A549 (cell line): ENCODE results near the gene MTHFD2. TPM values are rescaled to one million over a fixed set of nuclear protein-coding genes. Genes with fewer than 3 reads are reported as not detected.
A peak's percentile ranks its signal among the peaks of the same experiment; 100 is the strongest.

ENCODE experiments used
- ATAC-seq, 2 experiments: fragments of 200-7000 bp in 1 of 2; fragments of >200 bp in 1 of 2; cut with Nextera tagmentation in 1 of 2; cut with Tn5 transposase in 1 of 2; 3 replicates each; pipeline versions ENCODE4 v1.8.0 to v1.9.1; 2018 to 2020; ENCODE audit warnings: mild to moderate bottlenecking in 1 of 2, moderate library complexity in 1 of 2
- CTCF ChIA-PET: fragments of 300-600 bp; sonication (Branson Sonifier 250); formaldehyde crosslinking; extraction: SDS; loops from one replicate; lab custom pipeline; 2021; ENCODE audit warnings: antibody characterized with exemption, inconsistent platforms; lab: Yijun Ruan, JAX
- POLR2A ChIA-PET: fragments of 350-600 bp; formaldehyde crosslinking; extraction: SDS; loops from one replicate; lab custom pipeline; 2021; ENCODE audit warnings: antibody characterized with exemption, inconsistent platforms; lab: Yijun Ruan, JAX
- DNase-seq, 2 experiments: peaks; one replicate each; pipeline versions ENCODE4 v3.0.0 to v3.0.0-alpha.2; 2011 to 2016; ENCODE audit warnings: low read depth in 1 of 2, low spot score in 1 of 2
- FAIRE-seq: peaks from 2 replicates; lab custom pipeline; 2011; peaks lifted over from hg19 to GRCh38; lab: Jason Lieb, UNC
- H3K27ac ChIP-seq, 2 experiments: fragments of >200 bp; sonication (Bioruptor Twin); formaldehyde crosslinking; 3 replicates each; pipeline ENCODE4 v1.5.1; 2016 to 2017
- H3K4me1 ChIP-seq: fragments of >200 bp; sonication (Bioruptor Twin); formaldehyde crosslinking; 3 replicates; pipeline ENCODE4 v1.6.1; 2016
- H3K4me2 ChIP-seq: fragments of >200 bp; sonication (Bioruptor Twin); formaldehyde crosslinking; 3 replicates; pipeline ENCODE4 v1.6.1; 2016
- H3K4me3 ChIP-seq: fragments of >200 bp; sonication (Bioruptor Twin); formaldehyde crosslinking; 3 replicates; pipeline ENCODE4 v1.5.1; 2016
- H3K9me3 ChIP-seq: fragments of >200 bp; sonication (Bioruptor Twin); formaldehyde crosslinking; 3 replicates; pipeline ENCODE4 v1.6.1; 2016
- BCL3 ChIP-seq: fragments of >200 bp; sonication (Bioruptor Twin); formaldehyde crosslinking; IDR thresholded peaks from 3 replicates; pipeline ENCODE4 v1.6.1; 2016
- CBX2 ChIP-seq: fragments of 200-600 bp; sonication (generic); IDR thresholded peaks from 2 replicates; pipeline ENCODE4 v1.6.1; 2016; ENCODE audit warnings: low read depth, mild to moderate bottlenecking, borderline replicate concordance
- CHD2 ChIP-seq: fragments of 150-350 bp; IDR thresholded peaks from 2 replicates; pipeline ENCODE4 v1.6.1; 2014; ENCODE audit warnings: low read length; ENCODE audit not compliant: partially characterized antibody
- E2F6 ChIP-seq: IDR thresholded peaks from 2 replicates; pipeline ENCODE4 v1.6.1; 2012; ENCODE audit warnings: low read depth, borderline replicate concordance
- EHF ChIP-seq: fragments of 250-450 bp; sonication (Bioruptor Pico); IDR thresholded peaks from 2 replicates; pipeline ENCODE4 v1.5.0; 2020; ENCODE audit warnings: mild to moderate bottlenecking
- FOSB ChIP-seq: fragments of 250-450 bp; sonication (Bioruptor Pico); IDR thresholded peaks from 2 replicates; pipeline ENCODE4 v1.5.0; 2020; ENCODE audit warnings: mild to moderate bottlenecking, moderate library complexity
- FOSL2 ChIP-seq, 2 experiments: fragments of 450-650 bp in 1 of 2; fragments of >200 bp in 1 of 2; sonication (Bioruptor Twin) in 1 of 2; formaldehyde crosslinking; IDR thresholded peaks; 2 replicates each; pipeline versions ENCODE4 v1.5.0 to v1.6.1; 2016 to 2020; ENCODE audit warnings: mild to moderate bottlenecking in 1 of 2, moderate library complexity in 1 of 2
- HDAC2 ChIP-seq: fragments of 200-600 bp; sonication (generic); IDR thresholded peaks from 2 replicates; pipeline ENCODE4 v1.6.1; 2016
- HOXB5 ChIP-seq: fragments of 250-450 bp; sonication (Bioruptor Pico); IDR thresholded peaks from 2 replicates; pipeline ENCODE4 v1.5.0; 2020; ENCODE audit warnings: mild to moderate bottlenecking, moderate library complexity
- JUN ChIP-seq, 2 experiments: fragments of >200 bp; sonication (Bioruptor Twin); formaldehyde crosslinking; IDR thresholded peaks; 2 replicates in 1 of 2; 3 replicates in 1 of 2; pipeline ENCODE4 v1.6.1; 2016 to 2017
- MAFK ChIP-seq: fragments of 450-650 bp; IDR thresholded peaks from 2 replicates; pipeline ENCODE4 v1.6.1; 2014; ENCODE audit not compliant: partially characterized antibody
- MYC ChIP-seq: IDR thresholded peaks from 2 replicates; pipeline ENCODE4 v1.6.1; 2012; ENCODE audit warnings: mild to moderate bottlenecking, inconsistent platforms, low read length, improper control_type of control experiment, borderline replicate concordance
- NR3C1 ChIP-seq: fragments of >200 bp; sonication (Bioruptor Twin); formaldehyde crosslinking; IDR thresholded peaks from 3 replicates; pipeline ENCODE4 v1.6.1; 2017
- PHF8 ChIP-seq: fragments of 200-600 bp; sonication (generic); IDR thresholded peaks from 2 replicates; pipeline ENCODE4 v1.6.1; 2016; ENCODE audit warnings: low read depth, mild to moderate bottlenecking, antibody characterized with exemption, moderate library complexity, borderline replicate concordance
- POLR2A ChIP-seq: IDR thresholded peaks from 2 replicates; pipeline ENCODE4 v1.6.1; 2012; ENCODE audit warnings: mild to moderate bottlenecking, low read length
- POLR2AphosphoS2 ChIP-seq: conservative IDR thresholded peaks from 2 replicates; pipeline ENCODE4 v1.6.1; 2012; ENCODE audit warnings: low read length, improper control_type of control experiment, inconsistent platforms
- RAD21 ChIP-seq, 2 experiments: fragments of >200 bp in 1 of 2; sonication (Bioruptor Twin) in 1 of 2; formaldehyde crosslinking in 1 of 2; IDR thresholded peaks in 1 of 2; conservative IDR thresholded peaks in 1 of 2; 2 replicates in 1 of 2; 3 replicates in 1 of 2; pipeline ENCODE4 v1.6.1; 2012 to 2018; ENCODE audit warnings: inconsistent platforms in 1 of 2
- RARB ChIP-seq: fragments of 250-450 bp; sonication (Bioruptor Pico); IDR thresholded peaks from 2 replicates; pipeline ENCODE4 v1.8.0; 2021; ENCODE audit warnings: mild to moderate bottlenecking, moderate library complexity
- SMC3 ChIP-seq: fragments of >200 bp; sonication (Bioruptor Twin); formaldehyde crosslinking; IDR thresholded peaks from 3 replicates; pipeline ENCODE4 v1.6.1; 2018; ENCODE audit warnings: inconsistent platforms
- WGBS: methylation state at CpG from one replicate; pipeline ENCODE4 v1.1.6; 2017; ENCODE audit errors: missing lambda C conversion rate; 5-methylcytosine and 5-hydroxymethylcytosine counted together
- polyA plus RNA-seq, 4 experiments: library from polyadenylated mRNA; depleted of rRNA in 3 of 4; stranded (reverse); fragments of >200 nt; fragmentation: RNase III in 1 of 4; extraction: RNeasy Plus Mini Kit Qiagen cat#74134 plus additional on column Dnase treatment in 1 of 4; gene quantifications; 2 replicates in 3 of 4; 3 replicates in 1 of 4; pipeline ENCODE4 v1.2.3, GENCODE V29; 2011 to 2017
- TF ChIP-seq, protein P1 (sequence below): fragments of >200 bp; sonication (Bioruptor Twin); formaldehyde crosslinking; IDR thresholded peaks from 3 replicates; pipeline ENCODE4 v1.5.1; 2016
- TF ChIP-seq, protein P2 (sequence below): IDR thresholded peaks from 2 replicates; pipeline ENCODE4 v1.6.1; 2012

Gene MTHFD2
- polyA plus RNA-seq, 2 of the 4 experiments (the other 2 are of a cell fraction): 149 to 608 TPM

- H3K4me1 ChIP-seq: peaks cover 12% of the 10 kb centered on the region; the same call in 2 of the 3 replicates
- H3K27ac ChIP-seq: peak overlapping the region; percentile 67 to 92
- FAIRE-seq (no peak), DNase-seq (no peak), ATAC-seq (peak in 1 of 2 experiments; percentile 49; a peak in 3 of 6 replicates)
- H3K9me3 ChIP-seq: no peaks in the 10 kb centered on the region
- peak overlapping the region; percentile 85 for H3K4me3 ChIP-seq
- WGBS: 44% methylated on average over 25 of the region's 25 CpGs
- peak overlapping the region; percentile 77 for H3K4me2 ChIP-seq
- CTCF ChIA-PET: interaction anchor here (0.7 to 3.3 kb wide), 13 partner anchors 9 to 1515 kb away, joined by 3 to 22 read pairs (median 5); no protein-coding TSS in a partner anchor
- TF ChIP-seq NR3C1 (no peak), FOSL2 (IDR thresholded peaks at IDR 0.05) (no peak), FOSL2 (CRISPR knock-in tag; IDR thresholded peaks at IDR 0.05) (no peak), EHF (CRISPR knock-in tag) (no peak), SMC3 (no peak), CHD2 (no peak), POLR2AphosphoS2 (no peak), CBX2 (no peak), RAD21 (conservative IDR thresholded peaks at IDR 0.05 in 1 of 2, IDR thresholded peaks at IDR 0.05 in 1 of 2) (no peak), MYC (no peak), FOSB (CRISPR knock-in tag) (no peak), RARB (CRISPR knock-in tag) (no peak), MAFK (no peak), BCL3 (0 out of 3 replicates have a peak, but pooled peaks have one; percentile 22), E2F6 (no peak; the same call in 1 of the 2 replicates), HDAC2 (no peak), HOXB5 (CRISPR knock-in tag) (no peak), JUN (IDR thresholded peaks at IDR 0.05) (peak in 1 of 2 experiments; percentile 66; a peak in 1 of 5 replicates), PHF8 (no peak), POLR2A (peak; percentile 68; the same call in 1 of the 2 replicates)
- TF ChIP-seq, protein P1, sequence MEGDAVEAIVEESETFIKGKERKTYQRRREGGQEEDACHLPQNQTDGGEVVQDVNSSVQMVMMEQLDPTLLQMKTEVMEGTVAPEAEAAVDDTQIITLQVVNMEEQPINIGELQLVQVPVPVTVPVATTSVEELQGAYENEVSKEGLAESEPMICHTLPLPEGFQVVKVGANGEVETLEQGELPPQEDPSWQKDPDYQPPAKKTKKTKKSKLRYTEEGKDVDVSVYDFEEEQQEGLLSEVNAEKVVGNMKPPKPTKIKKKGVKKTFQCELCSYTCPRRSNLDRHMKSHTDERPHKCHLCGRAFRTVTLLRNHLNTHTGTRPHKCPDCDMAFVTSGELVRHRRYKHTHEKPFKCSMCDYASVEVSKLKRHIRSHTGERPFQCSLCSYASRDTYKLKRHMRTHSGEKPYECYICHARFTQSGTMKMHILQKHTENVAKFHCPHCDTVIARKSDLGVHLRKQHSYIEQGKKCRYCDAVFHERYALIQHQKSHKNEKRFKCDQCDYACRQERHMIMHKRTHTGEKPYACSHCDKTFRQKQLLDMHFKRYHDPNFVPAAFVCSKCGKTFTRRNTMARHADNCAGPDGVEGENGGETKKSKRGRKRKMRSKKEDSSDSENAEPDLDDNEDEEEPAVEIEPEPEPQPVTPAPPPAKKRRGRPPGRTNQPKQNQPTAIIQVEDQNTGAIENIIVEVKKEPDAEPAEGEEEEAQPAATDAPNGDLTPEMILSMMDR: no peak; the same call in 2 of the 3 replicates
- TF ChIP-seq, protein P2, sequence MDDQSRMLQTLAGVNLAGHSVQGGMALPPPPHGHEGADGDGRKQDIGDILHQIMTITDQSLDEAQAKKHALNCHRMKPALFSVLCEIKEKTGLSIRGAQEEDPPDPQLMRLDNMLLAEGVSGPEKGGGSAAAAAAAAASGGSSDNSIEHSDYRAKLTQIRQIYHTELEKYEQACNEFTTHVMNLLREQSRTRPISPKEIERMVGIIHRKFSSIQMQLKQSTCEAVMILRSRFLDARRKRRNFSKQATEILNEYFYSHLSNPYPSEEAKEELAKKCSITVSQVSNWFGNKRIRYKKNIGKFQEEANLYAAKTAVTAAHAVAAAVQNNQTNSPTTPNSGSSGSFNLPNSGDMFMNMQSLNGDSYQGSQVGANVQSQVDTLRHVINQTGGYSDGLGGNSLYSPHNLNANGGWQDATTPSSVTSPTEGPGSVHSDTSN: no peak
- TF ChIP-seq, all 56 proteins: peak for 3
- POLR2A ChIA-PET: interaction anchor here (0.7 to 2.2 kb wide), 18 partner anchors 9 to 351 kb away, joined by 3 to 29 read pairs (median 5); partner anchors contain the start of genes MTHFD2 and STAMBP
Observed at GRCh38 chr2:74179063-74179865, 19.2 kb upstream of the MTHFD2 start.
